GM23338 (cell line): ENCODE measurements around the gene CCDC91. TPM values are rescaled to one million over a fixed set of nuclear protein-coding genes. Genes with fewer than 3 reads are reported as not detected.
A peak's percentile ranks its signal among the peaks of the same experiment; 100 is the strongest.

Source experiments
- ATAC-seq: fragments of 200-7000 bp; cut with Tn5 transposase; 3 replicates; pipeline ENCODE4 v1.9.1; 2020
- DNase-seq: peaks from one replicate; pipeline ENCODE4 v3.0.0-alpha.2; 2015; ENCODE audit warnings: low spot score
- H2AFZ ChIP-seq: fragments of 200-600 bp; sonication (generic); 2 replicates; pipeline ENCODE4 v1.8.0; 2016; ENCODE audit warnings: antibody characterized with exemption, mild to moderate bottlenecking, moderate library complexity
- H3F3A ChIP-seq: fragments of 200-600 bp; sonication (generic); replicated peaks from 2 replicates; pipeline ENCODE4 v1.8.0; 2017; ENCODE audit warnings: antibody characterized with exemption, mixed run types, low read depth
- H3K27ac ChIP-seq: fragments of 200-600 bp; sonication (generic); 2 replicates; pipeline ENCODE4 v1.6.1; 2016; ENCODE audit warnings: low read depth
- H3K27me3 ChIP-seq: fragments of 200-600 bp; sonication (generic); 2 replicates; pipeline ENCODE4 v1.8.0; 2016; ENCODE audit warnings: mild to moderate bottlenecking, mixed run types, moderate library complexity; ENCODE audit not compliant: insufficient read depth
- H3K36me3 ChIP-seq: fragments of 200-600 bp; sonication (generic); 2 replicates; pipeline ENCODE4 v1.8.0; 2016; ENCODE audit warnings: mild to moderate bottlenecking; ENCODE audit not compliant: insufficient read depth
- H3K4me1 ChIP-seq: fragments of 200-600 bp; sonication (generic); 2 replicates; pipeline ENCODE4 v1.8.0; 2016; ENCODE audit warnings: mild to moderate bottlenecking, moderate library complexity; ENCODE audit not compliant: insufficient read depth
- H3K4me2 ChIP-seq: fragments of 200-600 bp; sonication (generic); 2 replicates; pipeline ENCODE4 v1.7.1; 2017; ENCODE audit warnings: mixed run types
- H3K4me3 ChIP-seq: fragments of 200-600 bp; sonication (generic); 2 replicates; pipeline ENCODE4 v1.6.1; 2016; ENCODE audit warnings: mixed run types
- H3K79me2 ChIP-seq: fragments of 200-600 bp; sonication (generic); replicated peaks from 2 replicates; pipeline ENCODE4 v1.8.0; 2017; ENCODE audit warnings: mild to moderate bottlenecking; ENCODE audit not compliant: insufficient read depth
- H3K9me2 ChIP-seq: fragments of 200-600 bp; sonication (generic); 2 replicates; pipeline ENCODE4 v1.8.0; 2017; ENCODE audit not compliant: insufficient read depth
- H4K20me1 ChIP-seq: fragments of 200-600 bp; sonication (generic); replicated peaks from 2 replicates; pipeline ENCODE4 v1.8.0; 2017; ENCODE audit warnings: mild to moderate bottlenecking; ENCODE audit not compliant: insufficient read depth
- H3K27ac Mint-ChIP-seq: 2 replicates; pipeline ENCODE4 v1.8.0; 2020; ENCODE audit warnings: inconsistent platforms, mild to moderate bottlenecking, moderate library complexity, mixed read lengths
- H3K27me3 Mint-ChIP-seq: 3 replicates; pipeline ENCODE4 v1.8.0; 2022; ENCODE audit warnings: low read depth, mild to moderate bottlenecking, moderate library complexity, mixed read lengths, inconsistent platforms; ENCODE audit not compliant: insufficient read depth, poor library complexity
- H3K36me3 Mint-ChIP-seq: 3 replicates; pipeline ENCODE4 v1.8.0; 2021; ENCODE audit warnings: low read depth, mild to moderate bottlenecking, inconsistent platforms, moderate library complexity, mixed read lengths
- H3K4me1 Mint-ChIP-seq: 3 replicates; pipeline ENCODE4 v1.8.0; 2020; ENCODE audit warnings: mild to moderate bottlenecking, inconsistent platforms, mixed read lengths
- H3K4me3 Mint-ChIP-seq: 3 replicates; pipeline ENCODE4 v1.8.0; 2021; ENCODE audit warnings: moderate library complexity, mild to moderate bottlenecking, inconsistent platforms, mixed read lengths
- H3K9me3 Mint-ChIP-seq: 3 replicates; pipeline ENCODE4 v1.8.0; 2020; ENCODE audit warnings: moderate library complexity, mild to moderate bottlenecking, inconsistent platforms, mixed read lengths
- EZH2 ChIP-seq: fragments of 200-600 bp; sonication (generic); IDR thresholded peaks from one replicate; pipeline ENCODE4 v1.8.0; 2017; ENCODE audit warnings: antibody characterized with exemption, mild to moderate bottlenecking, low read depth; ENCODE audit not compliant: unreplicated experiment
- EZH2phosphoT487 ChIP-seq: fragments of 200-600 bp; sonication (generic); IDR thresholded peaks from one replicate; pipeline ENCODE4 v1.8.1; 2018; ENCODE audit warnings: antibody characterized with exemption; ENCODE audit not compliant: unreplicated experiment
- JUNB ChIP-seq: IDR thresholded peaks from one replicate; pipeline ENCODE4 v1.6.1; 2016; ENCODE audit warnings: antibody characterized with exemption; ENCODE audit not compliant: unreplicated experiment
- NANOG ChIP-seq: IDR thresholded peaks from 2 replicates; pipeline ENCODE4 v1.6.1; 2016; ENCODE audit warnings: antibody characterized with exemption, borderline replicate concordance
- POLR2AphosphoS5 ChIP-seq: IDR thresholded peaks from 2 replicates; pipeline ENCODE4 v1.6.1; 2016; ENCODE audit warnings: antibody characterized with exemption, low read depth
- STAT1 ChIP-seq: IDR thresholded peaks from one replicate; pipeline ENCODE4 v1.6.1; 2016; ENCODE audit warnings: antibody characterized with exemption; ENCODE audit not compliant: unreplicated experiment
- polyA plus RNA-seq: library from polyadenylated mRNA; unstranded; fragments of >200 nt; fragmentation: Nextera tagmentation; extraction: Ambion mirVana; gene quantifications from 2 replicates; pipeline ENCODE4 v1.2.1, GENCODE V29; 2016
- total RNA-seq: library from RNA; depleted of rRNA; stranded (reverse); fragments of >200 nt; shearing (Covaris generic); gene quantifications from 2 replicates; pipeline ENCODE4 v1.2.3, GENCODE V29; 2014
- TF ChIP-seq, protein P1 (sequence below): IDR thresholded peaks from one replicate; pipeline ENCODE4 v1.6.1; 2018; ENCODE audit warnings: antibody characterized with exemption; ENCODE audit not compliant: unreplicated experiment
- TF ChIP-seq, protein P2 (sequence below), 2 experiments: fragments of 200-600 bp in 1 of 2; sonication (generic) in 1 of 2; conservative IDR thresholded peaks; 2 replicates each; pipeline versions ENCODE4 v1.5.1 to v1.6.1; 2016 to 2017; ENCODE audit warnings: antibody characterized with exemption in 2 of 2, low read depth in 2 of 2, mild to moderate bottlenecking in 2 of 2, moderate library complexity in 1 of 2

Gene CCDC91
- total and polyA plus RNA-seq, 2 experiments from 2014 or later, result 24.7 to 48.7 TPM

GRCh38 chr12:28149279-28149678 is 41.0 kb upstream of the CCDC91 start (continued):
- TF ChIP-seq, protein P1, sequence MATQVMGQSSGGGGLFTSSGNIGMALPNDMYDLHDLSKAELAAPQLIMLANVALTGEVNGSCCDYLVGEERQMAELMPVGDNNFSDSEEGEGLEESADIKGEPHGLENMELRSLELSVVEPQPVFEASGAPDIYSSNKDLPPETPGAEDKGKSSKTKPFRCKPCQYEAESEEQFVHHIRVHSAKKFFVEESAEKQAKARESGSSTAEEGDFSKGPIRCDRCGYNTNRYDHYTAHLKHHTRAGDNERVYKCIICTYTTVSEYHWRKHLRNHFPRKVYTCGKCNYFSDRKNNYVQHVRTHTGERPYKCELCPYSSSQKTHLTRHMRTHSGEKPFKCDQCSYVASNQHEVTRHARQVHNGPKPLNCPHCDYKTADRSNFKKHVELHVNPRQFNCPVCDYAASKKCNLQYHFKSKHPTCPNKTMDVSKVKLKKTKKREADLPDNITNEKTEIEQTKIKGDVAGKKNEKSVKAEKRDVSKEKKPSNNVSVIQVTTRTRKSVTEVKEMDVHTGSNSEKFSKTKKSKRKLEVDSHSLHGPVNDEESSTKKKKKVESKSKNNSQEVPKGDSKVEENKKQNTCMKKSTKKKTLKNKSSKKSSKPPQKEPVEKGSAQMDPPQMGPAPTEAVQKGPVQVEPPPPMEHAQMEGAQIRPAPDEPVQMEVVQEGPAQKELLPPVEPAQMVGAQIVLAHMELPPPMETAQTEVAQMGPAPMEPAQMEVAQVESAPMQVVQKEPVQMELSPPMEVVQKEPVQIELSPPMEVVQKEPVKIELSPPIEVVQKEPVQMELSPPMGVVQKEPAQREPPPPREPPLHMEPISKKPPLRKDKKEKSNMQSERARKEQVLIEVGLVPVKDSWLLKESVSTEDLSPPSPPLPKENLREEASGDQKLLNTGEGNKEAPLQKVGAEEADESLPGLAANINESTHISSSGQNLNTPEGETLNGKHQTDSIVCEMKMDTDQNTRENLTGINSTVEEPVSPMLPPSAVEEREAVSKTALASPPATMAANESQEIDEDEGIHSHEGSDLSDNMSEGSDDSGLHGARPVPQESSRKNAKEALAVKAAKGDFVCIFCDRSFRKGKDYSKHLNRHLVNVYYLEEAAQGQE, result no peak
- no peak for TF ChIP-seq STAT1

DNA sequence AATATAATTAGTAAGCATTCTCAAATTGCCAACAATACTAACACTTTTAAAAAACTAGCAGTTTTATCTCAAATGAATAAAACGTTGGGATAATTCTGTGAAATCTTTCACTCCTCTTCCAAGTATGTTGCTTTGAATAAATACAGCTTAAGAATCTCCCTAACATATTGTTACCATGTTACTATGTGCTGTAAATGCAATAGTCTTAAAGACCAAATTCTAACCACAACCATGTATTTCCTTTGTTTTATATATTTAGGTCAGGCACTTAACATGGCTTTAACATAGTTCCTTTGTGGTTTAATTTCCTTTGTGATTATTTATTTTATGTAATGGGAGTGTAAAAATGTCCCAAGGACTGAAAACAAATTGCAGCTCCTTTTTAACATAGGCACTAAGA is 33.9 kb upstream of the CCDC91 start:
- Histone ChIP-seq H4K20me1 (no peaks in the 10 kb centered on the region), H3K4me2 (no peak overlapping the region), H3K36me3 (no peaks in the 10 kb centered on the region), H3K79me2 (no peaks in the 10 kb centered on the region), H3K9me2 (no peaks in the 10 kb centered on the region; the same call in 1 of the 2 replicates), H3K27ac (no peak overlapping the region), H3K27me3 (no peaks in the 10 kb centered on the region), H3K4me1 (no peaks in the 10 kb centered on the region; the same call in 1 of the 2 replicates), H2AFZ (no peak overlapping the region), H3K4me3 (no peak overlapping the region), H3F3A (no peaks in the 10 kb centered on the region)
- H3K4me1 Mint-ChIP-seq, result peaks cover 8% of the 10 kb centered on the region
- DNase-seq (no peak), ATAC-seq (no peak)
- H3K27ac Mint-ChIP-seq, result 0 out of 2 replicates have a peak overlapping the region, but pooled peaks have one; percentile 1
- no peak overlapping the region for H3K4me3 Mint-ChIP-seq
- no peaks in the 10 kb centered on the region for H3K36me3 Mint-ChIP-seq
- H3K9me3 Mint-ChIP-seq, result no peaks in the 10 kb centered on the region
- no peak for TF ChIP-seq POLR2AphosphoS5
- TF ChIP-seq, protein P2, sequence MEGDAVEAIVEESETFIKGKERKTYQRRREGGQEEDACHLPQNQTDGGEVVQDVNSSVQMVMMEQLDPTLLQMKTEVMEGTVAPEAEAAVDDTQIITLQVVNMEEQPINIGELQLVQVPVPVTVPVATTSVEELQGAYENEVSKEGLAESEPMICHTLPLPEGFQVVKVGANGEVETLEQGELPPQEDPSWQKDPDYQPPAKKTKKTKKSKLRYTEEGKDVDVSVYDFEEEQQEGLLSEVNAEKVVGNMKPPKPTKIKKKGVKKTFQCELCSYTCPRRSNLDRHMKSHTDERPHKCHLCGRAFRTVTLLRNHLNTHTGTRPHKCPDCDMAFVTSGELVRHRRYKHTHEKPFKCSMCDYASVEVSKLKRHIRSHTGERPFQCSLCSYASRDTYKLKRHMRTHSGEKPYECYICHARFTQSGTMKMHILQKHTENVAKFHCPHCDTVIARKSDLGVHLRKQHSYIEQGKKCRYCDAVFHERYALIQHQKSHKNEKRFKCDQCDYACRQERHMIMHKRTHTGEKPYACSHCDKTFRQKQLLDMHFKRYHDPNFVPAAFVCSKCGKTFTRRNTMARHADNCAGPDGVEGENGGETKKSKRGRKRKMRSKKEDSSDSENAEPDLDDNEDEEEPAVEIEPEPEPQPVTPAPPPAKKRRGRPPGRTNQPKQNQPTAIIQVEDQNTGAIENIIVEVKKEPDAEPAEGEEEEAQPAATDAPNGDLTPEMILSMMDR (conservative IDR thresholded peaks at IDR 0.05; ENCODE audit: low read depth in 2 of 2), result no peak
- peaks cover 1% of the 10 kb centered on the region for H3K27me3 Mint-ChIP-seq

- Mint-ChIP-seq H3K4me1 (peaks cover 8% of the 10 kb centered on the region), H3K9me3 (no peaks in the 10 kb centered on the region), H3K4me3 (no peak overlapping the region), H3K27me3 (peaks cover 1% of the 10 kb centered on the region), H3K27ac (0 out of 2 replicates have a peak overlapping the region, but pooled peaks have one; percentile 1), H3K36me3 (no peaks in the 10 kb centered on the region)
- H2AFZ ChIP-seq, result peak overlapping the region; percentile 8; the same call in 1 of the 2 replicates
- H3K9me2 ChIP-seq, result no peaks in the 10 kb centered on the region; the same call in 1 of the 2 replicates
- H3K79me2 ChIP-seq, result no peaks in the 10 kb centered on the region
- no peaks in the 10 kb centered on the region; the same call in 1 of the 2 replicates for H3K4me1 ChIP-seq
- no peaks in the 10 kb centered on the region for H3K36me3 ChIP-seq
- H3F3A ChIP-seq, result no peaks in the 10 kb centered on the region
- no peak overlapping the region for H3K4me3 ChIP-seq
- no peak for DNase-seq
- H3K4me2 ChIP-seq, result no peak overlapping the region
- no peak for ATAC-seq
- no peaks in the 10 kb centered on the region for H4K20me1 ChIP-seq
- H3K27me3 ChIP-seq, result no peaks in the 10 kb centered on the region
- H3K27ac ChIP-seq, result no peak overlapping the region
- TF ChIP-seq, protein P1, result no peak
- TF ChIP-seq NANOG, result no peak
- no peak for TF ChIP-seq EZH2
- no peak for TF ChIP-seq EZH2phosphoT487
- no peak for TF ChIP-seq JUNB
Observed at GRCh38 chr12:28156804-28157203, 33.5 kb upstream of the CCDC91 start.
